ENCODE data around the gene DYNC2H1.

- TF ChIP-seq CTCF (IDR thresholded peaks at IDR 0.05): no peak
- TF ChIP-seq POLR2A (IDR thresholded peaks at IDR 0.05): no peak
These were observed 218.5 kb downstream of the DYNC2H1 start for GRCh38 chr11:103327721-103328120.
